Transverse colon (tissue), 3 donors: Measurements from ENCODE around the gene FTSJ3.

Experiments
- CTCF ChIP-seq, 5 experiments: fragments of 200-600 bp in 3 of 5; fragments of 450-650 bp in 2 of 5; sonication (generic) in 3 of 5; IDR thresholded peaks; 1 replicate in 2 of 5; 2 replicates in 3 of 5; pipeline ENCODE4 v1.5.1; 2016 to 2017; ENCODE audit warnings: antibody characterized with exemption in 5 of 5, inconsistent platforms in 3 of 5, mild to moderate bottlenecking in 2 of 5, moderate library complexity in 1 of 5
- EP300 ChIP-seq: sonication (generic); formaldehyde crosslinking; IDR thresholded peaks from one replicate; pipeline ENCODE4 v1.6.1; 2017; ENCODE audit warnings: antibody characterized with exemption, low read depth
- POLR2A ChIP-seq: fragments of 450-650 bp; IDR thresholded peaks from one replicate; pipeline ENCODE4 v1.6.1; 2016; ENCODE audit warnings: antibody characterized with exemption, mild to moderate bottlenecking, moderate library complexity

- TF ChIP-seq CTCF (IDR thresholded peaks at IDR 0.05) (no peak), POLR2A (no peak), EP300 (no peak)
Observed at GRCh38 chr17:63780928-63781327, 46.5 kb downstream of the FTSJ3 start.
